GM18526 (cell line): ENCODE data around the gene OR51B4.
"Not testable (repeated sequence)": the region's sequence is repeated elsewhere in the genome, so short reads cannot be mapped to it uniquely, and the experiment has no call there.

Experiments used
- POLR2A ChIP-seq: IDR thresholded peaks from 3 replicates; pipeline ENCODE4 v1.6.1; 2011; ENCODE audit not compliant: insufficient read length; ENCODE audit errors: extremely low read depth

OR51B4 gene

DNA sequence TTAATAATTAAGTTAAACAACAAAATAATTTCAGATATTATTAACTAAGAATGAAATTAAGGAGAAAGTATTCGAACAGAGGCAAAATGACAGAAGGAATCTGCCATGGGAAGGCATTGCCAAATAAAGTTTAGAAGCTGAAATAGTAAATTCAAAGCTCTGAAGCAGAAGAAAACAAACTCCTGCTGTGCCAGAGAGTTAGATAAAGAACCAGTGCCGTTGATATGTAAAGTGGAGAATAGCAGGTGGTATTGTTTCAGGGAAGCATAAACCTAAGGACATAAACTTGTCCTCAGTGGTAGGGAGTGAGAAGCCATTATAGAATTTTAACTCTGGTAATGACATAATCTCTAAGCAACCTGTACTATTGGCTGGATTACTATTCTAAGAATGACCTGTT lies 44.5 kb downstream of the OR51B4 start:
- TF ChIP-seq POLR2A, result no peak

DNA sequence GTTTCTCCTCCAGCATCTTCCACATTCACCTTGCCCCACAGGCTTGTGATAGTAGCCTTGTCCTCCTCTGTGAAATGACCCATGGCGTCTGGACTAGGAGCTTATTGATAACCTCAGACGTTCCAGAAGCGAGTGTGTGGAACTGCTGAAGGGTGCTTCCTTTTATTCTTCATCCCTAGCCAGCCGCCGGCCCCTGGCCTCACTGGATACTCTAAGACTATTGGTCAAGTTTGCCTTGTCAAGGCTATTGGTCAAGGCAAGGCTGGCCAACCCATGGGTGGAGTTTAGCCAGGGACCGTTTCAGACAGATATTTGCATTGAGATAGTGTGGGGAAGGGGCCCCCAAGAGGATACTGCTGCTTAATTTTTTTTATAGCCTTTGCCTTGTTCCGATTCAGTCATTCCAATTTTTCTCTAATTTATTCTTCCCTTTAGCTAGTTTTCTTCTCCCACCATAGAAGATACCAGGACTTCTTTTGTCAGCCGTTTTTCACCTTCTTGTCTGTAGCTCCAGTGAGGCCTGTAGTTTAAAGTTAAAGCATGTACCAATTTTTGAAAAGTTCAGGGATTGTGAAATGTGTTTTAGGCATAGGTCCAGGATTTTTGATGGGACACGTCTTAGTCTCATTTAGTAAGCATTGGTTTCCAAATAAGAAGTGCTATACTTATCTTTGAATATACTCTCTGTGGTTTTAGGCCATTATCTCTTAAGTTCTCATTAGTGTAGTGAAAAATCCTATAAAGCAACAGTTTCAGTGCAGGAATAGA lies 46.9 kb downstream of the OR51B4 start, which contains the start of gene HBG2:
Gene HBG2, minus strand, starts transcription at position 136 of the 768 bp plus-strand sequence. Its CDS starts 53 bp downstream, at position 83.
- TF ChIP-seq POLR2A, result not testable (repeated sequence)

- TF ChIP-seq POLR2A, result no peak
Observed at GRCh38 chr11:5252919-5253265, 48.9 kb downstream of the OR51B4 start.

DNA sequence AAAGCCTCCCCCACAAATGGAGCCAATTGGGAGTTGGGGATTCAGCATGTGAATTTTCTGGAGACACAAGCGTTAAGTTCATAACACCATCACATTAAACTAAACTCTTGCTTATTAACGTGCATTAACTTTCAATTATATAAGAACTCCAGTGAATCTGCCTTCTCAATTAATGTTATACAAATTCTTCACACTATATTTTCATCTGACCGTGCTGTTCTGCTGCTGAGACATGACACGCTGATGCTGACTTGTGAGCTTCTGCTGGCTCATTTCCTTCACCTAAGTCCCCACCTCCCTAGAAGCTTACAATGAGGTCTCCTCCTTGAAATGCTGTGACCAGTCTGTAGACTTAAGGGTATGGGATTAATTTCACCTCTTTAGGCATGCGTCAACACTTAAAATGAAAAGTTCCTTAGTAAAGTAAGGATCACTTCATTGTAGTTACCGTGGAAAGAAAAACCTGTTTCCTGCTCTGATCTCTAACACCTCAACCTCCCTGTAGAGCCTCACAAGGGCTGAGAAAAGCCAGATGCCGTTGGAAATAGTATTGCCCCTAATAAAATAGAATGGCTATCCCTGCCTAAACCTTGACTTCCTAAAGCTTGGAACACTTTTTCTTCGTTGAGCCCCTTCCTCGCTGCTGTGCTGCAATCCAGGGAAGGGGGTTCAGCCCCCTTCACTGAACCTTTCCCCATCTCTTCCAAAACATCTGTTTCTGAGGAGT lies 49.4 kb downstream of the OR51B4 start:
- no peak for TF ChIP-seq POLR2A

DNA sequence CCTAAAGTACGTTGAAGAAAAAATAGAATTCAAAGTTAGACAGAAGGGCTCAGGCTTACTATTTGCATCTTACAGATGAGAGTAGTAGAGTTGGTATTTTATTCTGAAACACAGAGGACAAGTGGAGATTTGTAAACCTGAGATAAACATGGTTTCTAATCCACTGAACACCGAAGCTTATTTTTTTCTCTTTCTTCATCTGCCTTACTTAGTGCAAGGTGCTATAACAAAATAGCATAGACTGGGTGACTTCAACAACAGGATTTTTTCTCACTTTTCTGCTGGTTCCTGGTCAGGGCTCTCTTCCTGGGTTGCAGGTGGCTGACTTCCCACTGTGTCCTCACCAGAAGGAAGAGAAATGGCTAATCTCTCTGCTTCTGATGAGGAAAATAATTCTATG lies 50.0 kb downstream of the OR51B4 start:
- no peak for TF ChIP-seq POLR2A
